ENCODE results near the gene CD55. TPM values are rescaled to one million over a fixed set of nuclear protein-coding genes. Genes with fewer than 3 reads are reported as not detected.

The CD55 gene
- total RNA-seq, 1 experiment from 2014 or later, result 75.4 TPM

DNA sequence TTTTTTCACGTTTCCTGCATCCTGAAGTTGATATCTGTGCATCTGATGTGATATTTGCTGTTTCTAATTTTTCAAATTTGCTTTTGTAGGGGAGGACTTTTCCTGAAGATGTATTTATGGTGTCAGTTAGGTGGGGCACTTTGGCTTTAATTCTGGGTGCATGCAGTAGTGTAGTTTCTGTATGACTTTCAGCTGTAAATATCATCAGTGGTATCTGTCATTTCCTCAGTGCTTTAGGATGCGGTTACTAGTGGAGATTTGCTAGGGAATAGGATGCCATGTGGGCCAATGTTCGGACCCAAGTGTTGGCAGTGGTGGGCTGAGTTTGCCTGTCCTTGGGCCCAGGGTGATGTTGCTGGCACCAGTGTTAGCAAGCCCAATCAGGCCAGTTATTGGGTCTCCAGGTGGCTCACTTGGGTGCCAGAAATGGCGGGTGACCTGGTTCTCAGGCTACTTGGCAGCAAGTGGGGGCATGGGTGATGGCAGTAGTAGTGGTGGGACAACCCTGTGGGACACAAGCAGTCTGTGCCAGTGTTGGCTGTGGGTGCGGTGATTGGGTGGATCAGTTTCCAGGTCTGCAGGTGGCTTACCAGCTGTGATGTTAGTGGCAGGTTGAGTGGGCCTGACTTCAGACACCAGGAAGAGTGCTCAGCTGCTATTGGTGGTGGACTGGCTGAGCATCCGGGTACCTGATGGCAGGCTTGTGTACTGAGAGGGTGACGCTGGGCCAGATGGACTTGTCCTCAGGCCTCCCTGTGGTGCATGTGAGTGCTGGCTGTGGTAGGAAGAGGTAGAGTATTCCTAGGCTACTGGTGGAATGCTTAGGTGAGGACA, 24.4 kb downstream of the CD55 start:
- Histone ChIP-seq H3K27ac (ENCODE audit: low read depth, low read length) (no peak overlapping the region), H3K4me3 (replicated peaks in 1 of 2; ENCODE audit: low read depth in 1 of 2, low read length in 2 of 2) (no peak overlapping the region)

DNA sequence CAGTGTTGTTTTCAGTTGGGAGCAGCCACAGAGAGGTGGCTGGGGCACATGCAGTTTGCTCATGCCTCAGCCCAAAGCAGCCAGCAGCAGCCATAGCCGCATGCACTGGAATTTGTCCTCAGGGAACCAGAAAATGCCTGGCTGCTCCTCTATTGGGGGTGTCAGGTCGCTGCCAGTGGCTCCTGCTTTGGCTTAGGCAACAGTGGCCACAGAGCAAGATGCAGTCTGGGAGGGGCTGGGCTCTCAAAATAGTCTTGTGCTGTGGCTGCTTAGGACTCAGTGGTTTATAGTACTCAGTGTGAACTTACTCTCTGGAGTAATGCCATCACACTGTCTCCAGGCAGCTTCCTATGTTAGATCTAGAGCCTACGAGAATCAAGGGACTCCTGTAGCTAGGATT, 25.0 kb downstream of the CD55 start:
- RAD21 ChIA-PET (ENCODE audit: low non-redundant PET in 1 of 2, low total read pairs in 2 of 2, uncharacterized antibody in 2 of 2, unreplicated experiment in 2 of 2), result no interaction called here
- intact Hi-C loops (cut with micrococcal nuclease), result no loop called here
- H3K27ac ChIP-seq (ENCODE audit: low read depth, low read length), result no peak overlapping the region
- no peak overlapping the region for H3K4me3 ChIP-seq (replicated peaks in 1 of 2; ENCODE audit: low read depth in 1 of 2, low read length in 2 of 2)
- DNase-seq (ENCODE audit: low read depth, low spot score) (no peak), ATAC-seq (no peak)
- H4K20me1 ChIP-seq (ENCODE audit: insufficient read depth), result no peaks in the 10 kb centered on the region
- no peaks in the 10 kb centered on the region for H3K9me2 ChIP-seq (ENCODE audit: insufficient read depth)
- H3K36me3 ChIP-seq (ENCODE audit: control insufficient read depth in 1 of 2, insufficient read depth in 2 of 2, low read length in 2 of 2), result peaks cover 0 to 6% of the 10 kb centered on the region in 2 experiments; a peak in 1 of 4 replicates
- H3K4me1 ChIP-seq (ENCODE audit: control insufficient read depth in 1 of 2, insufficient read depth in 2 of 2, low read length in 2 of 2), result peaks cover 0 to 3% of the 10 kb centered on the region in 2 experiments; a peak in 1 of 4 replicates
- H3K27me3 ChIP-seq (ENCODE audit: insufficient read depth, low read length), result no peaks in the 10 kb centered on the region
- no TSS peak for BruUV-seq (replicated peaks)
- no peak overlapping the region for H3K4me2 ChIP-seq (ENCODE audit: low read length)
- no peak overlapping the region for H3K9ac ChIP-seq (ENCODE audit: low read length)
- no peaks in the 10 kb centered on the region for H3K79me2 ChIP-seq (ENCODE audit: insufficient read depth, low read length)
- CTCF ChIA-PET, result no interaction called here
- H2AFZ ChIP-seq (ENCODE audit: low read depth, low read length, poor library complexity, severe bottlenecking), result no peak overlapping the region
- POLR2A ChIA-PET, result no interaction called here
- H3K9me3 ChIP-seq (ENCODE audit: control insufficient read depth in 1 of 2, insufficient read depth in 1 of 2, low read depth in 1 of 2, low read length in 2 of 2), result no peaks in the 10 kb centered on the region
- TF ChIP-seq SIN3A (IDR thresholded peaks at IDR 0.05; ENCODE audit: low read depth) (no peak), TCF7L2 (IDR thresholded peaks at IDR 0.05; ENCODE audit: borderline replicate concordance, extremely low read depth, insufficient read depth, insufficient read length) (no peak), RAD21 (IDR thresholded peaks at IDR 0.05; ENCODE audit: low read depth) (no peak), EZH2 (IDR thresholded peaks at IDR 0.05) (no peak), ELF1 (IDR thresholded peaks at IDR 0.05; ENCODE audit: borderline replicate concordance, low read depth) (no peak), FOSL1 (IDR thresholded peaks at IDR 0.05; ENCODE audit: low read depth) (no peak), CBX3 (IDR thresholded peaks at IDR 0.05; ENCODE audit: low read depth) (no peak), SRF (IDR thresholded peaks at IDR 0.05; ENCODE audit: low read depth) (no peak), POLR2AphosphoS5 (IDR thresholded peaks at IDR 0.05; ENCODE audit: low read depth, low read length) (no peak)
- TF ChIP-seq, protein P1, sequence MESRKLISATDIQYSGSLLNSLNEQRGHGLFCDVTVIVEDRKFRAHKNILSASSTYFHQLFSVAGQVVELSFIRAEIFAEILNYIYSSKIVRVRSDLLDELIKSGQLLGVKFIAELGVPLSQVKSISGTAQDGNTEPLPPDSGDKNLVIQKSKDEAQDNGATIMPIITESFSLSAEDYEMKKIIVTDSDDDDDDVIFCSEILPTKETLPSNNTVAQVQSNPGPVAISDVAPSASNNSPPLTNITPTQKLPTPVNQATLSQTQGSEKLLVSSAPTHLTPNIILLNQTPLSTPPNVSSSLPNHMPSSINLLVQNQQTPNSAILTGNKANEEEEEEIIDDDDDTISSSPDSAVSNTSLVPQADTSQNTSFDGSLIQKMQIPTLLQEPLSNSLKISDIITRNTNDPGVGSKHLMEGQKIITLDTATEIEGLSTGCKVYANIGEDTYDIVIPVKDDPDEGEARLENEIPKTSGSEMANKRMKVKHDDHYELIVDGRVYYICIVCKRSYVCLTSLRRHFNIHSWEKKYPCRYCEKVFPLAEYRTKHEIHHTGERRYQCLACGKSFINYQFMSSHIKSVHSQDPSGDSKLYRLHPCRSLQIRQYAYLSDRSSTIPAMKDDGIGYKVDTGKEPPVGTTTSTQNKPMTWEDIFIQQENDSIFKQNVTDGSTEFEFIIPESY (IDR thresholded peaks at IDR 0.05; ENCODE audit: extremely low read depth, insufficient replicate concordance, low read length), result no peak

More for the DNA sequence above, 24.4 kb downstream of the CD55 start:
- ChIA-PET CTCF (no interaction called here), POLR2A (no interaction called here), RAD21 (ENCODE audit: low non-redundant PET in 1 of 2, low total read pairs in 2 of 2, uncharacterized antibody in 2 of 2, unreplicated experiment in 2 of 2) (no interaction called here)
- H3K4me1 ChIP-seq (ENCODE audit: control insufficient read depth in 1 of 2, insufficient read depth in 2 of 2, low read length in 2 of 2), result peaks cover 0 to 3% of the 10 kb centered on the region in 2 experiments; a peak in 1 of 4 replicates
- no peaks in the 10 kb centered on the region for H4K20me1 ChIP-seq (ENCODE audit: insufficient read depth)
- no peaks in the 10 kb centered on the region for H3K79me2 ChIP-seq (ENCODE audit: insufficient read depth, low read length)
- intact Hi-C loops (cut with micrococcal nuclease), result no loop called here
- H3K4me2 ChIP-seq (ENCODE audit: low read length), result no peak overlapping the region
- H3K36me3 ChIP-seq (ENCODE audit: control insufficient read depth in 1 of 2, insufficient read depth in 2 of 2, low read length in 2 of 2), result peaks cover 0 to 6% of the 10 kb centered on the region in 2 experiments; a peak in 1 of 4 replicates
- H3K9me3 ChIP-seq (ENCODE audit: control insufficient read depth in 1 of 2, insufficient read depth in 1 of 2, low read depth in 1 of 2, low read length in 2 of 2), result no peaks in the 10 kb centered on the region
- DNase-seq (ENCODE audit: low read depth, low spot score), result no peak
- no peak overlapping the region for H2AFZ ChIP-seq (ENCODE audit: low read depth, low read length, poor library complexity, severe bottlenecking)
- TF ChIP-seq SP1 (IDR thresholded peaks at IDR 0.05; ENCODE audit: low read depth), result no peak
- no peak for TF ChIP-seq CBX3 (IDR thresholded peaks at IDR 0.05; ENCODE audit: low read depth)
- TF ChIP-seq SIN3A (IDR thresholded peaks at IDR 0.05; ENCODE audit: low read depth), result no peak
- TF ChIP-seq, protein P1 (IDR thresholded peaks at IDR 0.05; ENCODE audit: extremely low read depth, insufficient replicate concordance, low read length), result no peak
- H3K27me3 ChIP-seq (ENCODE audit: insufficient read depth, low read length), result no peaks in the 10 kb centered on the region
- H3K9me2 ChIP-seq (ENCODE audit: insufficient read depth), result no peaks in the 10 kb centered on the region
- no peak overlapping the region for H3K9ac ChIP-seq (ENCODE audit: low read length)
- no TSS peak for BruUV-seq (replicated peaks)
- ATAC-seq, result no peak
